Measurements from ENCODE around the gene C2orf76.
"Not testable (repeated sequence)": the region's sequence is repeated elsewhere in the genome, so short reads cannot be mapped to it uniquely, and the experiment has no call there.

The C2orf76 gene

GRCh38 chr2:119377993-119378345, 11.3 kb upstream of the C2orf76 start:
- POLR2A ChIA-PET = interaction anchor here (2.0 kb wide), 1 partner anchor 11 kb away, joined by 6 read pairs; the partner anchor contains the start of genes C2orf76 and DBI
- no peak for TF ChIP-seq CTCF (IDR thresholded peaks at IDR 0.05; ENCODE audit: control extremely low read depth, extremely low read depth, low read depth, missing control alignments)
- no peak for DNase-seq (ENCODE audit: extremely low spot score)
- CTCF ChIA-PET = interaction anchor here (0.8 to 1.5 kb wide), 3 partner anchors 9 to 25 kb away, joined by 3 to 7 read pairs (median 5); partner anchors contain the start of genes C2orf76 and DBI

- DNase-seq (ENCODE audit: extremely low spot score) = no peak
- POLR2A ChIA-PET = interaction anchor here (2.0 kb wide), 1 partner anchor 10 kb away, joined by 6 read pairs; the partner anchor contains the start of genes C2orf76 and DBI
- no peak for TF ChIP-seq CTCF (IDR thresholded peaks at IDR 0.05; ENCODE audit: control extremely low read depth, extremely low read depth, low read depth, missing control alignments)
- CTCF ChIA-PET = interaction anchor here (0.8 to 1.5 kb wide), 3 partner anchors 9 to 25 kb away, joined by 3 to 7 read pairs (median 5); partner anchors contain the start of genes C2orf76 and DBI
These were observed 10.8 kb upstream of the C2orf76 start for GRCh38 chr2:119377294-119377992.

GRCh38 chr2:119376810-119377209, 10.2 kb upstream of the C2orf76 start:
- ChIA-PET CTCF (no interaction called here), POLR2A (interaction anchor here (2.0 kb wide), 1 partner anchor 10 kb away, joined by 6 read pairs; the partner anchor contains the start of genes C2orf76 and DBI)
- no peak for DNase-seq (ENCODE audit: extremely low spot score)
- no peak for TF ChIP-seq CTCF (IDR thresholded peaks at IDR 0.05; ENCODE audit: control extremely low read depth, extremely low read depth, low read depth, missing control alignments)

GRCh38 chr2:119376406-119376805, 9.8 kb upstream of the C2orf76 start:
- POLR2A ChIA-PET = not testable (repeated sequence)

GRCh38 chr2:119373907-119374745, 7.5 kb upstream of the C2orf76 start:
- POLR2A ChIA-PET; CTCF ChIA-PET; DNase-seq (ENCODE audit: extremely low spot score): not testable (repeated sequence)

More at GRCh38 chr2:119376406-119376805, 9.8 kb upstream of the C2orf76 start:
- CTCF ChIA-PET; DNase-seq (ENCODE audit: extremely low spot score): not testable (repeated sequence)

- DNase-seq (ENCODE audit: extremely low spot score) = no peak
- CTCF ChIA-PET = interaction anchor here (1.1 kb wide), 1 partner anchor 10 kb away, joined by 3 read pairs; no protein-coding TSS in a partner anchor
- no peak for TF ChIP-seq CTCF (IDR thresholded peaks at IDR 0.05; ENCODE audit: control extremely low read depth, extremely low read depth, low read depth, missing control alignments)
- POLR2A ChIA-PET = no interaction called here
These were observed 6.3 kb upstream of the C2orf76 start for GRCh38 chr2:119372778-119373568.

GRCh38 chr2:119371111-119371510, 4.5 kb upstream of the C2orf76 start:
- ChIA-PET POLR2A (no interaction called here), CTCF (interaction anchor here (1.0 to 1.4 kb wide), 5 partner anchors 9 to 40 kb away, joined by 3 read pairs; no protein-coding TSS in a partner anchor)
- TF ChIP-seq CTCF (IDR thresholded peaks at IDR 0.05; ENCODE audit: control extremely low read depth, extremely low read depth, low read depth, missing control alignments) = no peak
- no peak for DNase-seq (ENCODE audit: extremely low spot score)

Measured in GM10248 (cell line).